ENCODE data around the gene PRKCB. TPM values are rescaled to one million over a fixed set of nuclear protein-coding genes. Genes with fewer than 3 reads are reported as not detected.
A peak's percentile ranks its signal among the peaks of the same experiment; 100 is the strongest.

The PRKCB gene
- total and polyA plus RNA-seq, 4 donors = 1.6 to 9.4 (median 4.0) TPM

- Histone ChIP-seq H3K4me3 (ENCODE audit: low read depth in 1 of 3, low read length in 3 of 3) (no peak overlapping the region), H3K27ac (ENCODE audit: low read depth in 1 of 2, low read length in 2 of 2) (no peak overlapping the region), H3K9ac (ENCODE audit: low read depth in 1 of 2, low read length in 2 of 2) (no peak overlapping the region), H3K4me1 (ENCODE audit: control insufficient read depth in 4 of 4, insufficient read depth in 4 of 4, low read length in 3 of 4) (no peaks in the 10 kb centered on the region), H3K9me3 (ENCODE audit: control insufficient read depth in 4 of 4, low read length in 3 of 4) (no peaks in the 10 kb centered on the region), H3K27me3 (ENCODE audit: control insufficient read depth in 4 of 4, insufficient read depth in 4 of 4, low read length in 3 of 4) (peaks cover 0 to 3% (median under 1%) of the 10 kb centered on the region in 4 donors), H3K36me3 (ENCODE audit: control insufficient read depth in 4 of 4, insufficient read depth in 3 of 4, low read depth in 1 of 4, low read length in 3 of 4) (no peaks in the 10 kb centered on the region)
- no peak for TF ChIP-seq RXRA (IDR thresholded peaks at IDR 0.05)
- peak; percentile 3 for DNase-seq (ENCODE audit: low spot score)
- WGBS = 82% methylated on average over 8 of the region's 8 CpGs
These were observed 237.5 kb downstream of the PRKCB start for GRCh38 chr16:24073321-24073720.

GRCh38 chr16:24074574-24074973, 238.8 kb downstream of the PRKCB start:
- no peak for DNase-seq (ENCODE audit: low spot score)
- WGBS = 62% methylated on average over 5 of the region's 5 CpGs
- TF ChIP-seq REST (IDR thresholded peaks at IDR 0.05) (no peak), HNF4A (conservative IDR thresholded peaks at IDR 0.05) (no peak), HNF4G (IDR thresholded peaks at IDR 0.05) (no peak), TAF1 (conservative IDR thresholded peaks at IDR 0.05) (no peak), NR2F2 (IDR thresholded peaks at IDR 0.05) (no peak), RXRA (IDR thresholded peaks at IDR 0.05) (no peak), EGR1 (IDR thresholded peaks at IDR 0.05; ENCODE audit: low read depth in 2 of 2) (no peak), JUND (IDR thresholded peaks at IDR 0.05) (no peak), YY1 (IDR thresholded peaks at IDR 0.05) (no peak), SP1 (IDR thresholded peaks at IDR 0.05) (no peak), FOXA1 (IDR thresholded peaks at IDR 0.05) (no peak)
- TF ChIP-seq, protein P1, sequence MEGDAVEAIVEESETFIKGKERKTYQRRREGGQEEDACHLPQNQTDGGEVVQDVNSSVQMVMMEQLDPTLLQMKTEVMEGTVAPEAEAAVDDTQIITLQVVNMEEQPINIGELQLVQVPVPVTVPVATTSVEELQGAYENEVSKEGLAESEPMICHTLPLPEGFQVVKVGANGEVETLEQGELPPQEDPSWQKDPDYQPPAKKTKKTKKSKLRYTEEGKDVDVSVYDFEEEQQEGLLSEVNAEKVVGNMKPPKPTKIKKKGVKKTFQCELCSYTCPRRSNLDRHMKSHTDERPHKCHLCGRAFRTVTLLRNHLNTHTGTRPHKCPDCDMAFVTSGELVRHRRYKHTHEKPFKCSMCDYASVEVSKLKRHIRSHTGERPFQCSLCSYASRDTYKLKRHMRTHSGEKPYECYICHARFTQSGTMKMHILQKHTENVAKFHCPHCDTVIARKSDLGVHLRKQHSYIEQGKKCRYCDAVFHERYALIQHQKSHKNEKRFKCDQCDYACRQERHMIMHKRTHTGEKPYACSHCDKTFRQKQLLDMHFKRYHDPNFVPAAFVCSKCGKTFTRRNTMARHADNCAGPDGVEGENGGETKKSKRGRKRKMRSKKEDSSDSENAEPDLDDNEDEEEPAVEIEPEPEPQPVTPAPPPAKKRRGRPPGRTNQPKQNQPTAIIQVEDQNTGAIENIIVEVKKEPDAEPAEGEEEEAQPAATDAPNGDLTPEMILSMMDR (IDR thresholded peaks at IDR 0.05; ENCODE audit: low read depth, low read length, missing input control) = no peak
- no peaks in the 10 kb centered on the region for H3K4me1 ChIP-seq (ENCODE audit: control insufficient read depth in 4 of 4, insufficient read depth in 4 of 4, low read length in 3 of 4)
- no peak overlapping the region for H3K27ac ChIP-seq (ENCODE audit: low read depth in 1 of 2, low read length in 2 of 2)
- no peaks in the 10 kb centered on the region for H3K9me3 ChIP-seq (ENCODE audit: control insufficient read depth in 4 of 4, low read length in 3 of 4)
- no peaks in the 10 kb centered on the region for H3K36me3 ChIP-seq (ENCODE audit: control insufficient read depth in 4 of 4, insufficient read depth in 3 of 4, low read depth in 1 of 4, low read length in 3 of 4)
- H3K27me3 ChIP-seq (ENCODE audit: control insufficient read depth in 4 of 4, insufficient read depth in 4 of 4, low read length in 3 of 4) = peaks cover 0 to 4% (median 2%) of the 10 kb centered on the region in 4 donors
- no peak overlapping the region for H3K4me3 ChIP-seq (ENCODE audit: low read depth in 1 of 3, low read length in 3 of 3)
- H3K9ac ChIP-seq (ENCODE audit: low read depth in 1 of 2, low read length in 2 of 2) = no peak overlapping the region

DNA sequence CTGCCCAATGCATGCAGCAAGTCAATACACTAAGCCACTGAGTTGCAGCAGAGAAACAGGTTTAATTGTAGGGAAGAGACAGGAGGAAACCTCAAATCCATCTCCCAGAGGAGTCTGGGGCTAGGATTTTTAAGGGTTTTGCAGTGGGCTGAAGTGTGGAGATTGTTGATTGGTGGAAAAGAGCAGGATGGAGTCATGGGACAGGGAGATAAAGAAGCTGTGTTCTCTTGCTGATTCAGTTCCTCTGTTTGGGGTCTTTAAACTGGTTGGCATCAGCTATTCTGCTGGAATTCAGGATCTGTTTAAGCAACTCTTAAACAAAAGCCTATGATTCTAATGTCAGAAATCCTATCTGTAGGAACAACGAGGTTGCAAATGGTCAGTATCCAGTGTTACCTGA, 239.5 kb downstream of the PRKCB start:
- no peak for DNase-seq (ENCODE audit: low spot score)
- H3K9ac ChIP-seq (ENCODE audit: low read depth in 1 of 2, low read length in 2 of 2) = no peak overlapping the region
- H3K36me3 ChIP-seq (ENCODE audit: control insufficient read depth in 4 of 4, insufficient read depth in 3 of 4, low read depth in 1 of 4, low read length in 3 of 4) = no peaks in the 10 kb centered on the region
- H3K4me3 ChIP-seq (ENCODE audit: low read depth in 1 of 3, low read length in 3 of 3) = no peak overlapping the region
- H3K9me3 ChIP-seq (ENCODE audit: control insufficient read depth in 4 of 4, low read length in 3 of 4) = no peaks in the 10 kb centered on the region
- H3K27me3 ChIP-seq (ENCODE audit: control insufficient read depth in 4 of 4, insufficient read depth in 4 of 4, low read length in 3 of 4) = peaks cover 0 to 4% (median 2%) of the 10 kb centered on the region in 4 donors
- no peaks in the 10 kb centered on the region for H3K4me1 ChIP-seq (ENCODE audit: control insufficient read depth in 4 of 4, insufficient read depth in 4 of 4, low read length in 3 of 4)
- no peak overlapping the region for H3K27ac ChIP-seq (ENCODE audit: low read depth in 1 of 2, low read length in 2 of 2)
- TF ChIP-seq FOXA2 (IDR thresholded peaks at IDR 0.05) (no peak), TAF1 (conservative IDR thresholded peaks at IDR 0.05) (no peak), HNF4G (IDR thresholded peaks at IDR 0.05) (no peak), RAD21 (IDR thresholded peaks at IDR 0.05) (no peak), EGR1 (IDR thresholded peaks at IDR 0.05; ENCODE audit: low read depth in 2 of 2) (no peak), FOXA1 (IDR thresholded peaks at IDR 0.05) (no peak), HNF4A (conservative IDR thresholded peaks at IDR 0.05) (no peak)
- 62% methylated on average over 1 of the region's 1 CpG for WGBS
